Astrocyte of the hippocampus (primary cell): ENCODE results near the gene FGGY.
"Not testable (repeated sequence)": the region's sequence is repeated elsewhere in the genome, so short reads cannot be mapped to it uniquely, and the experiment has no call there.

Experiments used
- DNase-seq: peaks from one replicate; pipeline ENCODE4 v3.0.0; 2011; ENCODE audit warnings: low read depth, low spot score

FGGY gene

GRCh38 chr1:59732214-59732955 lies 435.5 kb downstream of the FGGY start:
- no peak for DNase-seq

GRCh38 chr1:59733443-59734141 lies 436.7 kb downstream of the FGGY start:
- peak; percentile 34 for DNase-seq

GRCh38 chr1:59735927-59736326 lies 439.0 kb downstream of the FGGY start:
- not testable (repeated sequence) for DNase-seq

GRCh38 chr1:59736744-59737143 lies 439.9 kb downstream of the FGGY start:
- DNase-seq: no peak

- DNase-seq: no peak
Measured at GRCh38 chr1:59737638-59738037, 440.7 kb downstream of the FGGY start.

- no peak for DNase-seq
Measured at GRCh38 chr1:59738152-59738551, 441.3 kb downstream of the FGGY start.

- DNase-seq: peak; percentile 80
Measured at GRCh38 chr1:59738591-59739015, 441.7 kb downstream of the FGGY start.

GRCh38 chr1:59739111-59739510 lies 442.2 kb downstream of the FGGY start:
- no peak for DNase-seq

GRCh38 chr1:59742526-59742925 lies 445.6 kb downstream of the FGGY start:
- no peak for DNase-seq

- no peak for DNase-seq
Measured at GRCh38 chr1:59743324-59744091, 446.6 kb downstream of the FGGY start.

GRCh38 chr1:59747420-59748024 lies 450.6 kb downstream of the FGGY start:
- DNase-seq: peak; percentile 36

- no peak for DNase-seq
Measured at GRCh38 chr1:59748123-59748522, 451.2 kb downstream of the FGGY start.

GRCh38 chr1:59750328-59751003 lies 453.6 kb downstream of the FGGY start:
- peak; percentile 86 for DNase-seq

GRCh38 chr1:59751004-59751395 lies 454.1 kb downstream of the FGGY start:
- no peak for DNase-seq

- DNase-seq: no peak
Measured at GRCh38 chr1:59751801-59752200, 454.9 kb downstream of the FGGY start.

GRCh38 chr1:59752556-59753414 lies 455.9 kb downstream of the FGGY start:
- no peak for DNase-seq

GRCh38 chr1:59755069-59755685 lies 458.3 kb downstream of the FGGY start:
- no peak for DNase-seq

- DNase-seq: no peak
Measured at GRCh38 chr1:59757197-59757747, 460.4 kb downstream of the FGGY start.

- DNase-seq: peak; percentile 91
Measured at GRCh38 chr1:59759156-59759925, 462.4 kb downstream of the FGGY start.
